HepG2 (cell line): Measurements from ENCODE around the gene VRK3. TPM values are rescaled to one million over a fixed set of nuclear protein-coding genes. Genes with fewer than 3 reads are reported as not detected.

Experiments
- CENPX ChIP-seq: sonication (generic); formaldehyde crosslinking; IDR thresholded peaks from 2 replicates; pipeline ENCODE4 v1.9.0; 2021; ENCODE audit warnings: mild to moderate bottlenecking, missing genetic modification reagents, moderate library complexity
- E2F5 ChIP-seq: sonication (generic); formaldehyde crosslinking; conservative IDR thresholded peaks from 2 replicates; pipeline ENCODE4 v1.4.0; 2020; ENCODE audit warnings: missing genetic modification reagents
- EP300 ChIP-seq, 3 experiments: sonication (generic) in 1 of 3; formaldehyde crosslinking in 1 of 3; IDR thresholded peaks; 2 replicates each; pipeline versions ENCODE4 v1.5.1 to v1.6.1; 2011 to 2020; ENCODE audit warnings: low read depth in 2 of 3, low read length in 2 of 3, borderline replicate concordance in 1 of 3, improper control_type of control experiment in 1 of 3, mild to moderate bottlenecking in 1 of 3, missing genetic modification reagents in 1 of 3, moderate library complexity in 1 of 3
- KDM5A ChIP-seq: fragments of 200-600 bp; sonication (generic); IDR thresholded peaks from 2 replicates; pipeline ENCODE4 v1.7.0; 2018; ENCODE audit warnings: antibody characterized with exemption, mild to moderate bottlenecking, low read length, borderline replicate concordance
- KLF15 ChIP-seq: sonication (generic); formaldehyde crosslinking; IDR thresholded peaks from 2 replicates; pipeline ENCODE4 v1.8.1; 2023; ENCODE audit warnings: borderline replicate concordance, mild to moderate bottlenecking, inconsistent platforms, missing genetic modification reagents, mixed read lengths
- MYNN ChIP-seq: sonication (generic); formaldehyde crosslinking; IDR thresholded peaks from 2 replicates; pipeline ENCODE4 v1.4.0; 2020; ENCODE audit warnings: mild to moderate bottlenecking, low read depth, missing genetic modification reagents
- NFE2L2 ChIP-seq: fragments of 150-350 bp; IDR thresholded peaks from 2 replicates; pipeline ENCODE4 v1.6.1; 2014; ENCODE audit warnings: low read length
- SMC3 ChIP-seq: IDR thresholded peaks from 2 replicates; pipeline ENCODE4 v1.6.1; 2011; ENCODE audit warnings: low read length, improper control_type of control experiment
- SNAPC2 ChIP-seq: sonication (generic); formaldehyde crosslinking; IDR thresholded peaks from 2 replicates; pipeline ENCODE4 v1.8.1; 2022; ENCODE audit warnings: mild to moderate bottlenecking, missing genetic modification reagents
- TBL1XR1 ChIP-seq: fragments of 150-350 bp; IDR thresholded peaks from 2 replicates; pipeline ENCODE4 v1.6.1; 2014; ENCODE audit warnings: borderline replicate concordance, low read length; ENCODE audit not compliant: partially characterized antibody
- THAP8 ChIP-seq: sonication (generic); formaldehyde crosslinking; IDR thresholded peaks from 2 replicates; pipeline ENCODE4 v1.5.1; 2020; ENCODE audit warnings: missing genetic modification reagents, mild to moderate bottlenecking, borderline replicate concordance
- ZBTB3 ChIP-seq: sonication (generic); formaldehyde crosslinking; IDR thresholded peaks from 2 replicates; pipeline ENCODE4 v1.4.0; 2020; ENCODE audit warnings: low read depth, mild to moderate bottlenecking, moderate library complexity, missing genetic modification reagents, borderline replicate concordance
- ZBTB33 ChIP-seq: sonication (generic); formaldehyde crosslinking; IDR thresholded peaks from 2 replicates; pipeline ENCODE4 v1.4.0; 2020; ENCODE audit warnings: missing genetic modification reagents
- ZFP1 ChIP-seq: IDR thresholded peaks from 2 replicates; pipeline ENCODE4 v1.6.1; 2016
- ZFP36L2 ChIP-seq: sonication (generic); formaldehyde crosslinking; IDR thresholded peaks from 2 replicates; pipeline ENCODE4 v1.4.0; 2020; ENCODE audit warnings: missing genetic modification reagents
- ZNF3 ChIP-seq: IDR thresholded peaks from 2 replicates; pipeline ENCODE4 v1.7.0; 2017; ENCODE audit warnings: inconsistent platforms
- ZNF33B ChIP-seq: sonication (generic); formaldehyde crosslinking; IDR thresholded peaks from 2 replicates; pipeline ENCODE4 v1.5.1; 2020; ENCODE audit warnings: mild to moderate bottlenecking, missing genetic modification reagents
- ZNF564 ChIP-seq: sonication (generic); formaldehyde crosslinking; IDR thresholded peaks from 2 replicates; pipeline ENCODE4 v1.8.1; 2023; ENCODE audit warnings: mild to moderate bottlenecking, missing genetic modification reagents
- ZNF597 ChIP-seq: sonication (generic); formaldehyde crosslinking; IDR thresholded peaks from 2 replicates; pipeline ENCODE4 v1.5.0; 2020; ENCODE audit warnings: missing genetic modification reagents
- ZNF614 ChIP-seq: IDR thresholded peaks from 2 replicates; pipeline ENCODE4 v1.6.1; 2018; ENCODE audit warnings: missing biosample characterization, missing genetic modification reagents, inconsistent platforms, borderline replicate concordance
- ZNF615 ChIP-seq: sonication (generic); formaldehyde crosslinking; IDR thresholded peaks from 2 replicates; pipeline ENCODE4 v1.5.0; 2020; ENCODE audit warnings: mild to moderate bottlenecking, missing genetic modification reagents, borderline replicate concordance
- ZNF704 ChIP-seq: sonication (generic); formaldehyde crosslinking; IDR thresholded peaks from 2 replicates; pipeline ENCODE4 v1.8.1; 2023; ENCODE audit warnings: mild to moderate bottlenecking, inconsistent platforms, moderate library complexity, missing genetic modification reagents, borderline replicate concordance
- ZNF761 ChIP-seq: sonication (generic); formaldehyde crosslinking; conservative IDR thresholded peaks from 2 replicates; pipeline ENCODE4 v1.4.0; 2020; ENCODE audit warnings: mild to moderate bottlenecking, missing genetic modification reagents
- polyA plus RNA-seq, 8 experiments: library from polyadenylated mRNA; depleted of rRNA in 3 of 8; stranded (reverse) in 7 of 8; unstranded in 1 of 8; fragments of >200 nt; fragmentation: Illumina TruSeq in 4 of 8; extraction: Trizol in 4 of 8; gene quantifications; 2 replicates each; pipeline versions ENCODE4 v1.2.1 to v1.2.3, GENCODE V29; 2011 to 2016; ENCODE audit warnings: low read depth in 4 of 8, missing spikeins in 1 of 8, mixed read lengths in 1 of 8; ENCODE audit not compliant: insufficient read depth in 1 of 8
- total RNA-seq, 5 experiments: library from RNA; depleted of rRNA; stranded (reverse); fragments of >200 nt; fragmentation: Illumina TruSeq; extraction: Trizol; gene quantifications; 2 replicates each; pipeline ENCODE4 v1.2.3, GENCODE V29; 2016; ENCODE audit warnings: low read depth in 1 of 5

VRK3 gene
- total and polyA plus RNA-seq, 2 of the 13 experiments (the other 11 are each of a cell fraction or from before 2014, with no cell fraction given) = 23.8 to 28.3 TPM

GRCh38 chr19:50025794-50026549 lies 800 bp upstream of the VRK3 start, which contains the start of gene ZNF473 (continued):
- peak; percentile 84; the same call in 1 of the 2 replicates for TF ChIP-seq ZFP36L2 (CRISPR knock-in tag)
- TF ChIP-seq KDM5A = peak; percentile 93; the same call in 1 of the 2 replicates
- TF ChIP-seq ZNF704 = peak; percentile 92
- no peak for TF ChIP-seq ZFP1
- TF ChIP-seq CENPX (CRISPR knock-in tag) = no peak
- peak; percentile 82; the same call in 1 of the 2 replicates for TF ChIP-seq MYNN (CRISPR knock-in tag)
- TF ChIP-seq ZNF564 (CRISPR knock-in tag) = peak; percentile 92
- TF ChIP-seq KLF15 (CRISPR knock-in tag) = peak; percentile 97
- TF ChIP-seq E2F5 (CRISPR knock-in tag) = peak; percentile 97
- peak; percentile 33 for TF ChIP-seq TBL1XR1
- TF ChIP-seq ZNF33B = peak; percentile 97
- TF ChIP-seq ZNF3 (CRISPR knock-in tag) = no peak
- peak; percentile 76; the same call in 1 of the 2 replicates for TF ChIP-seq ZNF761 (CRISPR knock-in tag)
- TF ChIP-seq EP300 (IDR thresholded peaks at IDR 0.05; ENCODE audit: low read depth in 2 of 2, low read length in 2 of 2) = peak in 1 of 2 experiments; percentile 24; a peak in 1 of 4 replicates
- TF ChIP-seq EP300 (CRISPR knock-in tag; IDR thresholded peaks at IDR 0.05; ENCODE audit: borderline replicate concordance) = no peak
- TF ChIP-seq THAP8 (CRISPR knock-in tag) = 0 out of 2 replicates have a peak, but pooled peaks have one; percentile 86
- TF ChIP-seq ZNF597 (CRISPR knock-in tag) = no peak
- 0 out of 2 replicates have a peak, but pooled peaks have one; percentile 80 for TF ChIP-seq ZNF615
- TF ChIP-seq ZBTB3 = no peak; the same call in 1 of the 2 replicates
- TF ChIP-seq SNAPC2 (CRISPR knock-in tag) = peak; percentile 90
- no peak for TF ChIP-seq NFE2L2
- TF ChIP-seq SMC3 = no peak
- peak; percentile 34; the same call in 1 of the 2 replicates for TF ChIP-seq ZNF614 (CRISPR knock-in tag)
- TF ChIP-seq ZBTB33 (CRISPR knock-in tag) = peak; percentile 41; the same call in 1 of the 2 replicates
